IPS-20b (cell line): ENCODE results near the gene EXD3.
A peak's percentile ranks its signal among the peaks of the same experiment; 100 is the strongest.
"Not testable (repeated sequence)": the region's sequence is repeated elsewhere in the genome, so short reads cannot be mapped to it uniquely, and the experiment has no call there.

Experiments
- H3K27ac ChIP-seq: one replicate; pipeline ENCODE4 v1.5.1; 2013; ENCODE audit warnings: low read length
- H3K27me3 ChIP-seq: 2 replicates; pipeline ENCODE4 v1.6.1; 2013; ENCODE audit warnings: mild to moderate bottlenecking, low read length, inconsistent platforms; ENCODE audit not compliant: insufficient read depth
- H3K36me3 ChIP-seq: 2 replicates; pipeline ENCODE4 v1.6.1; 2013; ENCODE audit warnings: low read depth, mild to moderate bottlenecking, inconsistent platforms, low read length, moderate library complexity; ENCODE audit not compliant: insufficient read depth
- H3K4me1 ChIP-seq: 2 replicates; pipeline ENCODE4 v1.6.1; 2013; ENCODE audit warnings: mild to moderate bottlenecking, control low read depth, inconsistent platforms, low read length, moderate library complexity; ENCODE audit not compliant: insufficient read depth
- H3K4me3 ChIP-seq: 2 replicates; pipeline ENCODE4 v1.5.1; 2013; ENCODE audit warnings: mild to moderate bottlenecking, low read length, inconsistent platforms
- H3K9ac ChIP-seq: 2 replicates; pipeline ENCODE4 v1.6.1; 2013; ENCODE audit warnings: low read depth, mild to moderate bottlenecking, inconsistent platforms, low read length, moderate library complexity
- H3K9me3 ChIP-seq: 2 replicates; pipeline ENCODE4 v1.6.1; 2013; ENCODE audit warnings: mild to moderate bottlenecking, low read depth, low read length, inconsistent platforms; ENCODE audit not compliant: insufficient read depth

The EXD3 gene

DNA sequence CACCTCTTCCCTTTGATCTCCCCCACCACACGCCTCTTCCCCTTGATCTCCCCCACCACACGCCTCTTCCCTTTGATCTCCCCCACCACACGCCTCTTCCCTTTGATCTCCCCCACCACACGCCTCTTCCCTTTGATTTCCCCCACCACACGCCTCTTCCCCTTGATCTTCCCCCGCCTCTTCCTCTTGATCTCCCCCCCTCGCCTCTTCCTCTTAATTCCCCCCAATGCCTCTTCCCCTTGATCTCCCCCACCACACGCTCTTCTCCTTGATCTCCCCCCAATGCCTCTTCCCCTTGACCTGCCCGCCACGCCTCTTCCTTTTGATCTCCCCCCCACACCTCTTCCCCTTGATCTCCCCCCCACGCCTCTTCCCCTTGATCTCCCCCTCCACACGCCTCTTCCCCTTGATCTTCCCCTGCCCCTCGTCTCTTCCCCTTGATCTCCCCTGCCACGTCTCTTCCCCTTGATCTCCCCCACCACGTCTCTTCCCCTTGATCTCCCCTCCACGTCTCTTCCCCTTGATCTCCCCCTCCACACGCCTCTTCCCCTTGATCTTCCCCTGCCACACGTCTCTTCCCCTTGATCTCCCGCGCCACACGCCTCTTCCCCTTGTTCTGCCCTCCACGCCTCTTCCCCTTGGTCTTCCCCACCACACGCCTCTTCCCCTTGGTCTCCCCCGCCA is 27.7 kb upstream of the EXD3 start:
- not testable (repeated sequence) for H3K9ac ChIP-seq, H3K27ac ChIP-seq, H3K4me3 ChIP-seq, H3K4me1 ChIP-seq, H3K27me3 ChIP-seq, H3K9me3 ChIP-seq
- peaks cover 12% of the 10 kb centered on the region; the same call in 1 of the 2 replicates for H3K36me3 ChIP-seq

DNA sequence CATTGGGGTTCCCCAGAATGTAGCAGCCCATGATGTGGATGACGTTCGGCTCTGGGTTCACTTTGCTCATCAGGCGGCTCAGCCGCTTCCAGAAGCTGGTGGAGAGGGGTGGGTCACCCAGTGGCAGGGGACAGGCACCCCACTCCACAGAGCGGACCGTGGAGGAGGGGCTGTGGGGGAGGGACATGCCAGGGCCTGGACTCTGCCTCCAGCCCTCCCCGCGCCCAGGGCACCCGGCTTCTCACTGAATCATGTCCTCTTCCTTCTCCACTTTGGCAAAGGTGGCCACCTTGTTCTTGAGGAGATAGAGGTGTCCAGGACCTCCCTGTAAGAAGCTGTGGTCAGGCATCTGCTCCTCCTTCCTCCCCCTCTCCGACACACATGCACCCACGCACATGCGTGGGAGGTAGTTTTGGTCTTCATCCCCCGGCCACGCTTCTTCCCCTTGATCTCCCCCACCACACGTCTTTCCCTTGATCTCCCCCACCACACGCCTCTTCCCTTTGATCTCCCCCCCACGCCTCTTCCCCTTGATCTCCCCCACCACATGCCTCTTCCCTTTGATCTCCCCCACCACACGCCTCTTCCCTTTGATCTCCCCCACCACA is 27.1 kb upstream of the EXD3 start:
- Histone ChIP-seq H3K9me3 (no peaks in the 10 kb centered on the region), H3K36me3 (peaks cover 12% of the 10 kb centered on the region; the same call in 1 of the 2 replicates), H3K9ac (no peak overlapping the region), H3K27me3 (no peaks in the 10 kb centered on the region), H3K27ac (no peak overlapping the region), H3K4me1 (peaks cover 7% of the 10 kb centered on the region), H3K4me3 (no peak overlapping the region)

DNA sequence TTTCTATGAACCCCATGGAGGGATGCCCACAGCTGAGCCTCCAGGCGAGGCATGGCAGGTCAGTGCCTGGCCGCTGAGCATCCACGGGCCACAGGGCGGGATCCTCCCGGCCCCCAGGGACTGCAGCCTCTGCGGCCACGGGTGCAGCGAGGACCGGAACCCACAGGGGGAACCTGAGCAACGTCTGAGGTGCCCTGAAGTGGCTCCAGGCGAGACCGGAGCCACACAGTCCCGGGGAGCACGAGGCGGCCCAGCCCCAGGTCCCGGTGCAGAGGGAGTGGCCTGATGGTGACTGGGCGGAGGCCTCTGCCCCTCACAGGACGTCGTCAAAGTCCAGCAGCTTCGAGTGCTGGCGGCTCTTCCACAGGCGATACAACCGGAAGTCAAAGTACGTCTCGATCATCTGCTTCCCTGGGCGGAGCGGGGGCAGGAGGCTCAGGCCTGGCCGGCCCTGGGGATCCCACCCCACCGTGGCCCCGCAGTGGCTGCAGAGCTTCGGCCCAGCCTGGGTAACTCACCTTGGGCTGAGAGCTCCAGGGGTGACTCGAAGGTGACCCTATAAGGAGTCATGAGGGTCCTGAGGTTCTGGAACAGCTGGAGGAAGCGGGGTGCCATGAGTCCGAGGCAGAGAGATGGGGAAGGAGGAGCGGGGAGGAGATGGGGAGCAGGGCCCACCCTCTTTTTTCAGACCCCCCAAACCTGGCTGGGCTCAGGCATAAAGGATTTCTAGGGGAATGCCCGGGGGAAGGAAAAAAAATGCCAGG is 26.3 kb upstream of the EXD3 start:
- Histone ChIP-seq H3K9ac (no peak overlapping the region), H3K36me3 (peaks cover 12% of the 10 kb centered on the region; the same call in 1 of the 2 replicates), H3K4me3 (no peak overlapping the region), H3K27ac (no peak overlapping the region), H3K9me3 (no peaks in the 10 kb centered on the region), H3K4me1 (peaks cover 1% of the 10 kb centered on the region), H3K27me3 (no peaks in the 10 kb centered on the region)

DNA sequence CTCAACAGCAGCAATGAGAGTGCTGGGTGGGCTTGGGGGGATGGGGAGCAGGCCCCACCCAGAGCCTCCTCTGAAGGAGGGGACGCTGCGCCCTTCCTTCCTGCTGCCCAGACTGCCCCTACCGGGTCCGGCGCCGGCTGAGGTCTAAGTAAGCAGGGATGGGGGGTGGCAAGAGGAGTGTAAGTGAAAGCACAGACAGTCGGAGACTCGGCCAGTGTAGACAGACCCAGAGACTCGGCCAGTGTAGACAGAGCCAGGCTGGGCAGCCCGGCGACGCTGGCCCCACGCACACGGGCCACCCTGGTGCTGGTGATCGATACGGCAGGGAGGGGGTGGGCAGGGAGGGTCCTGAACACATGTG is 25.6 kb upstream of the EXD3 start:
- H3K4me1 ChIP-seq, result no peaks in the 10 kb centered on the region
- H3K36me3 ChIP-seq, result peaks cover 12% of the 10 kb centered on the region; the same call in 1 of the 2 replicates
- no peaks in the 10 kb centered on the region for H3K27me3 ChIP-seq
- H3K9ac ChIP-seq, result no peak overlapping the region
- no peak overlapping the region for H3K4me3 ChIP-seq
- no peak overlapping the region for H3K27ac ChIP-seq
- no peaks in the 10 kb centered on the region for H3K9me3 ChIP-seq

DNA sequence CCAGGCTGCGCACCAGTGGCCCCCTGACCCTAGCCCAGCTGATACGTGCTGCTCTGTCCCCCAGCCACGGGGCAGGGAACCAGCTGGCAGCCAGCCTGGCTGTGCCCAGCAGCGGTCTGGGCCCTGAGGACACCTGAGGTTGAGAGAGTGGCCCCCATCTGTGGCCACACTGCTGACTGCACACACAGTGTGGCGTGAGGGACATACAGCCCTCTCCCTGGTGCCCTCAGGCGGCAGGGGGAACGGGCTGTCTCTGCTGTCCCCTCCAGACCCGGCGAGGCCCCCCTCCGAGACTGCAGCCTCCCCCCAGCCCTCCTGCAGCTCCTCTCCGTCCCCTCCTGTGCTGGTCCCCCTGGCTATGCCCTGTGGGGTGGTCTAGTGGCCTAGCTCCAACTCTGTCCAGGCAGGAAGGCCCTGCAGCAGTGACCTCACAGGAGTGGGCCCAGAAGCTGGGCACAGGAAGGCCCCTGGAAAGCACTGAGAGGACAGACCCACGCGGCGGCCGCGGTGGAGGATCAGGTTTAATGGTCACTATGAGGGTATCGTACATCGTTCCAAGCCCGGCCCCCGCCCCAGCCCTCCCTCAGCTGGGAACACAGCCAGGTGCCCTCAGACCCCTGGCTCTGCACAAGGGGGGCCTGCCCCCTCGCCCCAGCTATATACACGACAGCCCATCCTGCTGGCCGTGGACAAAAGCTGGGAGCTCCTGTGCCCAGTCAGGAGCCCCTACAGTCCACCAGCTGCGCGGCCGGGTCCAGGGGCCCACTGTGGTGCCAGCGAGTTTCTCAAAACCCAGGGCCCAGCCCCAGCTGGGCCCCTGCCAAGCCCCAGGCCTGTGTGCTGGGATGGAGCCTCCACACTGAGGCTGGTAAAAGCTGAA is 25.0 kb upstream of the EXD3 start:
- peaks cover 12% of the 10 kb centered on the region; the same call in 1 of the 2 replicates for H3K36me3 ChIP-seq
- H3K4me3 ChIP-seq, result no peak overlapping the region
- H3K9ac ChIP-seq, result no peak overlapping the region
- no peak overlapping the region for H3K27ac ChIP-seq
- no peaks in the 10 kb centered on the region for H3K9me3 ChIP-seq
- no peaks in the 10 kb centered on the region for H3K4me1 ChIP-seq
- no peaks in the 10 kb centered on the region; the same call in 1 of the 2 replicates for H3K27me3 ChIP-seq

DNA sequence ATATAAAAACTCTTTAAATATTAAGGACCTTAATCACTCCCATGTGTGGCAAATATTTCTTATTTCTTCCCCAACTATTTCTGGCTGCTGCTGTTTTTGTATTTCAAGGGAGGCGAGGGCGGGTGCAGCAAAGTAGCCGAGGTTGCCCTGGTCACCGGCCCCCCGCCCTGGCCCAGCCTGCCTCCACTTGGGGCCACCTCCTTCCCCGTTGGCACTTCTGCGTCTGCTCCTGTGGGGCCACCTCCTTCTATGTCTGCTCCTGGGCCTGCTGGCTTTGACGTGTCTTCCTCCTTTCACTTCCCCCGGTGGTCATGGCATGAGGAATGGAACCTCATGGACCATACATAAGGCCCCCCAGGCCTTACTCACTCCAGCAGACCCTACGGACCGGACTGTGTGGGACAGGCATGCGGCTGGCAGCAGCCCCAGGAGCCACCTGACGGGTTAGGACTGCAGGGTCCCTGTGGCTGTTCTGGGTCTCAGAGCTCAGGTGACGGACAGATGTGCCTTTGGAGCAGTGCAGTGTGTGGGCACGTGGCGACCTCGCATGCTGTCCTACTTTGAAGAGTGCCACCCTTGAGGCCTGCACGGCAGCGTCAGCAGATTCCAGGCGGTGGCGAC is 24.0 kb upstream of the EXD3 start:
- H3K27me3 ChIP-seq, result peaks cover 7% of the 10 kb centered on the region; the same call in 1 of the 2 replicates
- no peak overlapping the region for H3K4me3 ChIP-seq
- no peaks in the 10 kb centered on the region for H3K4me1 ChIP-seq
- no peaks in the 10 kb centered on the region for H3K9me3 ChIP-seq
- H3K27ac ChIP-seq, result no peak overlapping the region
- peaks cover 12% of the 10 kb centered on the region; the same call in 1 of the 2 replicates for H3K36me3 ChIP-seq
- no peak overlapping the region for H3K9ac ChIP-seq

DNA sequence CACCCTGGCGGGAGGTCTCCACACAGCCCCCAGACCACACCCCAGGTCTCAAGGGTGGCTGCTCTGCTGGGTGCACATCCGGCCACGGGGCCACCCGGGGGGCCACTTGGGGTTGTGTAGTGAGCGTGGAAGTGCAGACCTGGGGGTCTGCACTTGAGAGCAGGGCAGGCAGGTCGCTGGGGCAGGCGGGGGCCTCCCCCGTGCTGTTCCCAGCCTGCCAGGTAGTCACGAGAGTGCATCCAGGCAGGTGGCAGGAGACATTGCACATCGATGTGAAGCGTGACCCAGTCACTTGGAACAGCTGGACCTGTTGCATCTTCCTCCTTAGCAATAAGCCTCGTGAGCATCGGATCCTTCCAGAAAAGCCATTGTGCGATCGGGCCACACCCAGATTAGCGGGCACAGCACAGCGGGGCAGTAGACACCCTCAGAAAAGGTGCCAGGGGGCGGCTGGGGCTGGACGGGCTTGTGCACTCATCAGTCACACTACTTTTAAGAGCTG is 23.0 kb upstream of the EXD3 start:
- H3K9ac ChIP-seq, result no peak overlapping the region
- H3K4me1 ChIP-seq, result no peaks in the 10 kb centered on the region
- H3K27ac ChIP-seq, result no peak overlapping the region
- peaks cover 12% of the 10 kb centered on the region; the same call in 1 of the 2 replicates for H3K36me3 ChIP-seq
- no peak overlapping the region for H3K4me3 ChIP-seq
- H3K9me3 ChIP-seq, result no peaks in the 10 kb centered on the region
- peaks cover 9% of the 10 kb centered on the region; the same call in 1 of the 2 replicates for H3K27me3 ChIP-seq

DNA sequence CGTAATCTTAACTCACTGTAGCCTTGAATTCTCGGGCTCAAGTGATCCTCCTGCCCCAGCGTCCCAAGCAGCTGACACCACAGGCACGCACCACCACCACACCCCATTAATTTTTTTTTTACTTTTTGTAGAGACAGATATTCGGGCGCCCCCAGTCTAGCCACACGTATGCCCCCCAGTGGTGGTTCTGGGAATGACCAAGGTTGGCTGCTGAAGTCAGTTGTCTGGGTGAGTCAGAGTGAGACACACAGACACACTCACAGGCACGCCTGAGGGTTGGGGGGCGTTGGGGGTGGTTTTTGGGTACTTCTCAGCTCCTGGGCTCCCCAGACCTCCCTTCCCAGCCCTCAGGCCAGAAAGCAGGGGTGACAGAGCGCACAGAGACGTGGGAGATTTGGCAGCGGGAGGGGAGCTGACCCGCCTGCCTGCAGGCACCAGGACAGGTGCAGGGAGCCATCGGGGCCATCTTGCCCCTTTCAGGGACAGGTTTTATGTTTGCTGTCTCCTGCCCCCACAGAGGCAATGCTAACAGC is 22.4 kb upstream of the EXD3 start:
- no peak overlapping the region; the same call in 1 of the 2 replicates for H3K4me3 ChIP-seq
- no peak overlapping the region for H3K9ac ChIP-seq
- peaks cover 12% of the 10 kb centered on the region; the same call in 1 of the 2 replicates for H3K36me3 ChIP-seq
- no peaks in the 10 kb centered on the region for H3K4me1 ChIP-seq
- H3K27me3 ChIP-seq, result peaks cover 9% of the 10 kb centered on the region; the same call in 1 of the 2 replicates
- no peak overlapping the region for H3K27ac ChIP-seq
- no peaks in the 10 kb centered on the region for H3K9me3 ChIP-seq

DNA sequence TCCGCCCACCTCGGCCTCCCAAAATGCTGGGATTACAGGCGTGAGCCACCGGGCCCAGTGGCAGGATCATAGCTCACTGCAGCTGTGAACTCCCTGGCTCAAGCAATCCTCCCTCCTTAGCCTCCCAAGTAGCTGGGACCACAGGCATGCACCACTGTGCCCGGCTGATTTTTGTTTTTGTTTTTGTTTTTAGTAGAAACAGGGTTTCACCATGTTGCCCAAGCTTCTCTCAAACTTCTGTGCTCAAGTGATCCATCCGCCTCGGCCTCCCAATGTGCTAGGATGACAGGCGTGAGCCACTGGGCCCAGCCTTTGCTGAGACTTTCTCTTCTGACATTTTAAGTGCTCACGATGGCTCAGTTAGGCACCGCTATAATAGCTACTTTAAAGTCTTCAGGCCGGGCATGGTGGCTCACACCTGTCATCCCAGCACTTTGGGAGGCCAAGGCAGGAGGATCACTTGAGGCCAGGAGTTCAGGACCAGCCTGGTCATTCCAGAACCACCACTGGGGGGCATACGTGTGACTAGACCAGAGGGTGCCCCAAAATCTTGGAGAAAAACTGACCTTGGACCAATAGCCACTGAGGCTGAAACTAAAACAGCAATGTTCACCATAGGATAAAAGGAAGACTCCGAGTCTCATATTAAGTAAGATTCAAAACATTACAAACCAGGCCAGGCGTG is 21.3 kb upstream of the EXD3 start:
- H3K9me3 ChIP-seq, result no peaks in the 10 kb centered on the region
- H3K9ac ChIP-seq, result no peak overlapping the region
- peaks cover 4% of the 10 kb centered on the region; the same call in 1 of the 2 replicates for H3K36me3 ChIP-seq
- H3K4me1 ChIP-seq, result no peaks in the 10 kb centered on the region
- peaks cover 9% of the 10 kb centered on the region; the same call in 1 of the 2 replicates for H3K27me3 ChIP-seq
- H3K4me3 ChIP-seq, result no peak overlapping the region
- H3K27ac ChIP-seq, result no peak overlapping the region

DNA sequence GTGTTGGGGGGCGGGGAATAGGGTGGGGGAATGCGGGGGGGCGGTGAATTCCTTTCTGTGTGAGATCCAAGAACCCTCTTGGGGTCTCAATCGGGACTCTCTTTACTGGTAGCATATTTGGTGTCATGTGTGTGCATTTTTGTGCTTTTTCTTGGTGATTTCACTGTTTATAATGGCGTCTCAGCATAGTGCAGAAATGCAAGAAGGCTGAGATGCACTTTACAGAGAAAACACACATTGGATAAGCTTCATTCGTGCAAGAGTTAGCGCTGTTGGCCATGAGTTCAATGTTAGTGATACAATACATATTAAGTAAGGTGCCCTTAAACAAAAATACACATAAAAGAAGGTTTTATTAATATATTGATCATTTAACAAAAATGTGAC is 19.0 kb upstream of the EXD3 start:
- Histone ChIP-seq H3K4me1 (no peaks in the 10 kb centered on the region), H3K36me3 (no peaks in the 10 kb centered on the region), H3K4me3 (peak overlapping the region; percentile 57), H3K27me3 (peaks cover 9% of the 10 kb centered on the region; the same call in 1 of the 2 replicates), H3K9me3 (no peaks in the 10 kb centered on the region), H3K27ac (no peak overlapping the region), H3K9ac (no peak overlapping the region)
